GM23248 (cell line): Measurements from ENCODE around the gene PIEZO2. TPM values are rescaled to one million over a fixed set of nuclear protein-coding genes. Genes with fewer than 3 reads are reported as not detected.
A peak's percentile ranks its signal among the peaks of the same experiment; 100 is the strongest.

ENCODE experiments used
- DNase-seq: peaks from one replicate; pipeline ENCODE4 v3.0.0-alpha.2; 2015
- H2AFZ ChIP-seq: fragments of 200-600 bp; sonication (generic); 2 replicates; pipeline ENCODE4 v1.6.1; 2016; ENCODE audit warnings: antibody characterized with exemption
- H3F3A ChIP-seq: fragments of 200-600 bp; sonication (generic); 2 replicates; pipeline ENCODE4 v1.6.1; 2016; ENCODE audit warnings: mild to moderate bottlenecking, antibody characterized with exemption, mixed run types; ENCODE audit not compliant: insufficient read depth
- H3K27ac ChIP-seq: fragments of 200-600 bp; sonication (generic); 2 replicates; pipeline ENCODE4 v1.5.1; 2016; ENCODE audit warnings: mild to moderate bottlenecking
- H3K27me3 ChIP-seq: fragments of 200-600 bp; sonication (generic); replicated peaks from 2 replicates; pipeline ENCODE4 v1.6.1; 2016; ENCODE audit warnings: mild to moderate bottlenecking; ENCODE audit not compliant: insufficient read depth
- H3K36me3 ChIP-seq: fragments of 200-600 bp; sonication (generic); 2 replicates; pipeline ENCODE4 v1.6.1; 2016; ENCODE audit warnings: low read depth, mild to moderate bottlenecking
- H3K4me1 ChIP-seq: fragments of 200-600 bp; sonication (generic); 2 replicates; pipeline ENCODE4 v1.6.1; 2016; ENCODE audit warnings: mild to moderate bottlenecking; ENCODE audit not compliant: insufficient read depth
- H3K4me2 ChIP-seq: fragments of 200-600 bp; sonication (generic); one replicate; pipeline ENCODE4 v1.6.1; 2016; ENCODE audit warnings: mild to moderate bottlenecking; ENCODE audit not compliant: unreplicated experiment
- H3K4me3 ChIP-seq: fragments of 200-600 bp; sonication (generic); 2 replicates; pipeline ENCODE4 v1.5.1; 2016; ENCODE audit warnings: mild to moderate bottlenecking
- H3K79me2 ChIP-seq: fragments of 200-600 bp; sonication (generic); 2 replicates; pipeline ENCODE4 v1.6.1; 2016; ENCODE audit warnings: mild to moderate bottlenecking; ENCODE audit not compliant: insufficient read depth
- H3K9ac ChIP-seq: fragments of 200-600 bp; sonication (generic); 2 replicates; pipeline ENCODE4 v1.6.1; 2016; ENCODE audit warnings: mild to moderate bottlenecking
- H3K9me2 ChIP-seq: fragments of 200-600 bp; sonication (generic); 2 replicates; pipeline ENCODE4 v1.6.1; 2016; ENCODE audit warnings: mixed run types, mild to moderate bottlenecking, moderate library complexity; ENCODE audit not compliant: insufficient read depth
- H3K9me3 ChIP-seq: fragments of 200-600 bp; sonication (generic); one replicate; pipeline ENCODE4 v1.6.1; 2017; ENCODE audit warnings: low read depth
- H4K20me1 ChIP-seq: fragments of 200-600 bp; sonication (generic); 2 replicates; pipeline ENCODE4 v1.6.0; 2016; ENCODE audit not compliant: insufficient read depth
- EZH2 ChIP-seq: fragments of 200-600 bp; sonication (generic); IDR thresholded peaks from 2 replicates; pipeline ENCODE4 v1.6.1; 2018; ENCODE audit warnings: antibody characterized with exemption, mild to moderate bottlenecking; ENCODE audit not compliant: insufficient read depth, poor library complexity, severe bottlenecking
- EZH2phosphoT487 ChIP-seq: fragments of 200-600 bp; sonication (generic); IDR thresholded peaks from 2 replicates; pipeline ENCODE4 v1.6.1; 2018; ENCODE audit warnings: antibody characterized with exemption, moderate library complexity, mild to moderate bottlenecking, low read depth; ENCODE audit not compliant: insufficient read depth
- WGBS, 2 experiments: methylation state at CpG; one replicate each; pipeline ENCODE4 v1.1.6; 2015 to 2017; ENCODE audit warnings: low lambda C conversion rate in 2 of 2, low coverage in 1 of 2; ENCODE audit errors: missing lambda C conversion rate in 2 of 2; 5-methylcytosine and 5-hydroxymethylcytosine counted together
- in situ Hi-C: fragments of 300-500 bp; cut with MboI; formaldehyde crosslinking; loops from 2 replicates; pipeline ENCODE4 v1.15.0; 2020
- polyA plus RNA-seq: library from polyadenylated mRNA; unstranded; fragments of >200 nt; fragmentation: Nextera tagmentation; extraction: Ambion mirVana; gene quantifications from 2 replicates; pipeline ENCODE4 v1.2.1, GENCODE V29; 2016
- total RNA-seq: library from RNA; depleted of rRNA; stranded (reverse); fragments of >200 nt; shearing (Covaris generic); gene quantifications from 2 replicates; pipeline ENCODE4 v1.2.3, GENCODE V29; 2014

The PIEZO2 gene
- total and polyA plus RNA-seq, 2 experiments from 2014 or later: 0.93 to 1.5 TPM

GRCh38 chr18:11043694-11044093 is 105.7 kb downstream of the PIEZO2 start:
- WGBS, 2 experiments: 67 to 74% methylated on average over 7 of the region's 7 CpGs
- Histone ChIP-seq H3K27ac (no peak overlapping the region), H3K36me3 (no peaks in the 10 kb centered on the region), H3K9ac (no peak overlapping the region), H3K27me3 (peaks cover 2% of the 10 kb centered on the region; the same call in 1 of the 2 replicates), H3K4me1 (no peaks in the 10 kb centered on the region), H3F3A (no peaks in the 10 kb centered on the region), H3K79me2 (no peaks in the 10 kb centered on the region), H3K4me2 (no peak overlapping the region), H3K9me3 (no peaks in the 10 kb centered on the region), H2AFZ (no peak overlapping the region), H3K4me3 (no peak overlapping the region), H3K9me2 (no peaks in the 10 kb centered on the region), H4K20me1 (no peaks in the 10 kb centered on the region)
- no peak for TF ChIP-seq EZH2phosphoT487
- TF ChIP-seq EZH2: no peak
- in situ Hi-C loops: loop anchor here (10.0 kb wide), 1 partner anchor 189 kb away; no protein-coding TSS in a partner anchor
- DNase-seq: no peak

GRCh38 chr18:11042247-11042646 is 107.1 kb downstream of the PIEZO2 start:
- no peaks in the 10 kb centered on the region for H3K9me2 ChIP-seq
- H3K4me2 ChIP-seq: no peak overlapping the region
- H3K4me1 ChIP-seq: no peaks in the 10 kb centered on the region
- 60 to 65% methylated on average over 4 of the region's 4 CpGs for WGBS, 2 experiments
- no peaks in the 10 kb centered on the region for H3K9me3 ChIP-seq
- H3K79me2 ChIP-seq: no peaks in the 10 kb centered on the region
- H3K9ac ChIP-seq: no peak overlapping the region
- peaks cover 11% of the 10 kb centered on the region; the same call in 1 of the 2 replicates for H3K27me3 ChIP-seq
- in situ Hi-C loops: loop anchor here (10.0 kb wide), 1 partner anchor 187 kb away; no protein-coding TSS in a partner anchor
- DNase-seq: no peak
- no peaks in the 10 kb centered on the region for H4K20me1 ChIP-seq
- H3K36me3 ChIP-seq: no peaks in the 10 kb centered on the region
- no peak overlapping the region for H3K27ac ChIP-seq
- H2AFZ ChIP-seq: no peak overlapping the region
- no peak overlapping the region for H3K4me3 ChIP-seq
- TF ChIP-seq EZH2phosphoT487: no peak
- TF ChIP-seq EZH2: no peak
- H3F3A ChIP-seq: no peaks in the 10 kb centered on the region

GRCh38 chr18:11040823-11041656 is 108.3 kb downstream of the PIEZO2 start:
- Histone ChIP-seq H3K4me3 (no peak overlapping the region), H3F3A (no peaks in the 10 kb centered on the region), H3K27ac (no peak overlapping the region), H2AFZ (no peak overlapping the region), H3K9ac (no peak overlapping the region), H3K36me3 (no peaks in the 10 kb centered on the region), H3K4me1 (no peaks in the 10 kb centered on the region), H3K4me2 (no peak overlapping the region), H3K27me3 (peaks cover 11% of the 10 kb centered on the region; the same call in 1 of the 2 replicates), H3K9me2 (no peaks in the 10 kb centered on the region), H3K9me3 (no peaks in the 10 kb centered on the region), H3K79me2 (no peaks in the 10 kb centered on the region), H4K20me1 (no peaks in the 10 kb centered on the region)
- in situ Hi-C loops: loop anchor here (10.0 kb wide), 1 partner anchor 186 kb away; no protein-coding TSS in a partner anchor
- TF ChIP-seq EZH2 (no peak), EZH2phosphoT487 (no peak)
- DNase-seq: peak; percentile 72
- 14 to 15% methylated on average over 7 of the region's 7 CpGs for WGBS, 2 experiments

GRCh38 chr18:11040359-11040758 is 109.0 kb downstream of the PIEZO2 start:
- no peak overlapping the region for H3K27ac ChIP-seq
- 0 out of 2 replicates have a peak, but pooled peaks cover 11% of the 10 kb centered on the region for H3K27me3 ChIP-seq
- H3K4me1 ChIP-seq: no peaks in the 10 kb centered on the region
- H3F3A ChIP-seq: no peaks in the 10 kb centered on the region
- no peak overlapping the region for H3K4me2 ChIP-seq
- H3K79me2 ChIP-seq: no peaks in the 10 kb centered on the region
- in situ Hi-C loops: loop anchor here (10.0 kb wide), 1 partner anchor 186 kb away; no protein-coding TSS in a partner anchor
- no peak overlapping the region for H3K9ac ChIP-seq
- H3K36me3 ChIP-seq: no peaks in the 10 kb centered on the region
- no peak for TF ChIP-seq EZH2
- TF ChIP-seq EZH2phosphoT487: no peak
- no peak overlapping the region for H3K4me3 ChIP-seq
- no peak overlapping the region for H2AFZ ChIP-seq
- H4K20me1 ChIP-seq: no peaks in the 10 kb centered on the region
- H3K9me3 ChIP-seq: no peaks in the 10 kb centered on the region
- H3K9me2 ChIP-seq: no peaks in the 10 kb centered on the region
- DNase-seq: no peak
- WGBS, 2 experiments: 32 to 37% methylated on average over 4 of the region's 4 CpGs
